SHP77 treated with DMSO at 0.1 percent for 48 hours (cell line): ENCODE measurements around the gene AIMP2.
"Not testable (repeated sequence)": the region's sequence is repeated elsewhere in the genome, so short reads cannot be mapped to it uniquely, and the experiment has no call there.

Source experiments
- DNase-seq: peaks from one replicate; lab custom pipeline; 2025; lab: John Stamatoyannopoulos, UW

Gene AIMP2

DNA sequence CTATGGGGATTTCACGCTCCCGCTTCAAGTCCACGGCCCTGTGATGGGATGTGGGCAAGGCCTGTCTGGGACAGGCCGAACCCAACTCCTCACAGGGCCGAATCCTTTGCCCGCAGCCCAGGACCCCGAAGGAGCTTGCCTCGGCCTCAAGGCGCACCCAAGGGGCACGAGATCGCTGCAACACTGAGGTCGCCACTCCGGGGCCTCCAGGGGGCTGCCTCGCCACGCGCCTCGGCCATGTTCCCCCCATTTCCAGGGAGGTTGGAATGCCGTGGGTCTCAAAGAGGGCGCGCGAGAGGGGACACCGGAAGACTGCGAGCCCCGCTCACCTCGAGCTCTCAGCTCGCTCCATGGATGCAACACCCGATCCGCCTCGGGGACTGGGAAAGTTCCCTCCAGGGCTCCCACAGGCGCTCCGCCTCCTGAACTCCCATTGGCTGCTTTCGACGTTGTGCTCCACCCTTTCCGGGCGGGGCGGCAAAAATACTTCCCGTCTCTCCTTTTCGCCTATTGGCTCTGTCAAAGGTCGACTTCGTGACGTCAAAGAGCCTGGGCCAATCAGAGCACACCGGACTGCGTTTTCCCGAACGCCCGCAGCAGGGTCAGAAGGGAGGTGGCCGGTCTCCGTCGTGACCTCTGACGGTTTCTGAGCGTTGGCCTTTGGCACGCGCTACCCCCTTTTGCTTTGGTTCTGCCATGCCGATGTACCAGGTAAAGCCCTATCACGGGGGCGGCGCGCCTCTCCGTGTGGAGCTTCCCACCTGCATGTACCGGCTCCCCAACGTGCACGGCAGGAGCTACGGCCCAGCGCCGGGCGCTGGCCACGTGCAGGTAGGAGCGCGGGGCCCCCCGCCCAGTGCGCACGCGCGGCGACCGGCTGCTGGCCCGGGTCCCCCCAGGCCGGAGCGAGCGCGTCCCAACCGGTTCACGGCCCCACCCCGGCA, at the start of gene AIMP2, which contains the start of gene PMS2:
TSS of gene AIMP2 (plus strand) at position 605 of the 944 bp plus-strand sequence. CDS start at position 697, 92 bp downstream.
TSS of gene PMS2 (minus strand) at position 382 of the 944 bp plus-strand sequence. CDS start at position 352, 30 bp downstream.
- peak; percentile 99 for DNase-seq

GRCh38 chr7:5963205-5963604, 45.9 kb upstream of the AIMP2 start:
- DNase-seq = not testable (repeated sequence)

- not testable (repeated sequence) for DNase-seq
These were observed 45.3 kb upstream of the AIMP2 start for GRCh38 chr7:5963810-5964209.

- not testable (repeated sequence) for DNase-seq
These were observed 38.6 kb upstream of the AIMP2 start, which contains the start of gene RSPH10B for GRCh38 chr7:5970347-5970911. Gene RSPH10B (minus strand): TSS chr7:5970689. CDS start chr7:5967116, 3,573 bp downstream.

DNA sequence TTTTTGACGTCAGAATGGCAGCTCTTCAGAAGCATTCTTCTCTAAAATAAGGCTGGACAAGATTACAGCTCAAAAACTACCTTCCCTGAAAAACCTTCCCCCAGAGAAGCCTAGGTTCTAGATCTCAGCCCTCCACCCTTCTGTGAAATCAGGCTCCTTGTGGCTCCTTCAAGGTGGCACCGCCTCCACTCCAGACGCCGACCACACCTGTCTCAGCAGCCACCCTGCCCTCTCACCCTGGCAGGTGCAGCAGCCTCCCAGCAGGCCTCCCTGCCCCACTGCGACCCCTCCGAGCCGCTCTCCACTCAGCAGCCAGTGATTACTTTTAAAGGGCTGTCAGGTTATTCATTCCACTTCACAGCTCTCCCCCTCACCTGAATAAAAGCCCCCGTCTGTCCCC, 35.5 kb upstream of the AIMP2 start:
- DNase-seq = not testable (repeated sequence)

DNA sequence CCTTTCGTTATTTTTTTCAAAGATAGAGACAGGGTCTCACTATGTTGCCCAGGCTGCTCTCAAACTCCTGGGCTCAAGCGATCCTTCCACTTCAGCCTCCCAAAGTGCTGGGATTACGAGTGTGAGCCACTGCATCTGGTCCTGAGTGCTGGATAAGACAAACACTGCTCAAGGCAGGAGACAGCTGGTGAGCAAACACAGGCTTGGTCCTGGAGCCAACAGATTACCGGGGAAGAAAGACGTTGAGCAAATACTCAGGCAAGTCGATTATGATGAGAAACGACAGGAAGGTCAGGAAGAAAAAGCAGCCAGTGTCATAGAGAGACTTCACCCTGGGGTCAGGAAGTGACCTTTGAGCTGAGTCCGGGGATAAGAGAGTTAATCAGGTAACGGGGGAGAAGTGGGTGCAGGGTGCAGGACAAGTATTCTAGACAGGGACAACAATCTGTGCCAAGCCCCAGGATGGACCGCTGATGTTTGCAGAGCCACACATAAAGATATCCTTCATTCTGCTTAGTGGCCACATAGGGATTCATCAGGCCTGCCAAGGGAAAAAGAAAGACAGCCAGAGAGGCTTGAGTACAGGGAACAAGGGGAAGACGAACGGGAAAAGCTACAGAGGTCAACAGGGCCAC, 29.3 kb upstream of the AIMP2 start:
- DNase-seq = not testable (repeated sequence)

GRCh38 chr7:5987061-5987460, 22.0 kb upstream of the AIMP2 start:
- DNase-seq = not testable (repeated sequence)

DNA sequence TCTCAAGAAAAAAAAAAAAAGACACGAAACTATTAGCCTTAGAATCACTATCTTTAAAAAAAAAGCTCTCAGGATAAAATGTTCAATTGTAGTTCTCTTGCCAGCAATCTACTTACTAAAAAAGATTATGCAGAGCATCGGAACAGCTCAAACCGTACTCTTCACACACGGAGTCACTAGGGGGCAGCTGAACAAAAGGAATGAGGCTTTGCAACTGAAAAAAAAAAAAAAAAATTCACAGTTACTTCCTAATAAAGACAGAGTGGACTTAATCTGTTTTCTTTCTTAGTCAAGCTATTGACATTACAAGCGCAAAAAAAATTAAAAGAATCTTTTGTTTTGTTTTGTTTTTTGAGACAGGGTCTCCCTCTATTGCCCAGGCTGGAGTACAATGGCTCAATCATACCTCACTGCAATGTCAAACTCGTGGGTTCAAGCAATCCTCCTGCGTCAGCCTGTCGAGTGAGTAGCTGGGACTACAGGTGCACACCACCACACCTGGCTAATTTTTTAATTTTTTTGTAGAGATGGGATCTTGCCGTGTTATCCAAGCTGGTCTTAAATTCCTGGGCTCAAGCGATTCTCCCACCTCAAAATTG, 11.8 kb upstream of the AIMP2 start:
- DNase-seq = peak; percentile 61

DNA sequence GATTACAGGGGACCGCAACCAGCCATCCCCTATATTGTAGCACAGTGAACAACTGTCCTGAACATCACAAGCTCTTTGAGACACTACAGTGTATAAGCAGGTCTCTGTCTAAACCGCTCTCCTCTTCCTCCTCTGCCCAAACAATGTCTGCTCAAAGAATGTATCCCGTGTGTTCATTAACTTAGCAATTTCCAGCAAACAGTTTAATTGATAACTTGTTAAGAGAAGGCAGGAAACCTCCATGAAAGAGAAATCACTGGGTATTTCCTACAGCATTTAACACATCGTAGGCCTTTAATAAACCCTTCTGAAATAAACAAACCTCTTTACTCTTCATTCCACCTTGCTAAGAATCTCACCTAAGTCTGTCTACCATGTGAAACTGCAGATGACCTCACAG, 1.7 kb upstream of the AIMP2 start:
- DNase-seq = no peak

DNA sequence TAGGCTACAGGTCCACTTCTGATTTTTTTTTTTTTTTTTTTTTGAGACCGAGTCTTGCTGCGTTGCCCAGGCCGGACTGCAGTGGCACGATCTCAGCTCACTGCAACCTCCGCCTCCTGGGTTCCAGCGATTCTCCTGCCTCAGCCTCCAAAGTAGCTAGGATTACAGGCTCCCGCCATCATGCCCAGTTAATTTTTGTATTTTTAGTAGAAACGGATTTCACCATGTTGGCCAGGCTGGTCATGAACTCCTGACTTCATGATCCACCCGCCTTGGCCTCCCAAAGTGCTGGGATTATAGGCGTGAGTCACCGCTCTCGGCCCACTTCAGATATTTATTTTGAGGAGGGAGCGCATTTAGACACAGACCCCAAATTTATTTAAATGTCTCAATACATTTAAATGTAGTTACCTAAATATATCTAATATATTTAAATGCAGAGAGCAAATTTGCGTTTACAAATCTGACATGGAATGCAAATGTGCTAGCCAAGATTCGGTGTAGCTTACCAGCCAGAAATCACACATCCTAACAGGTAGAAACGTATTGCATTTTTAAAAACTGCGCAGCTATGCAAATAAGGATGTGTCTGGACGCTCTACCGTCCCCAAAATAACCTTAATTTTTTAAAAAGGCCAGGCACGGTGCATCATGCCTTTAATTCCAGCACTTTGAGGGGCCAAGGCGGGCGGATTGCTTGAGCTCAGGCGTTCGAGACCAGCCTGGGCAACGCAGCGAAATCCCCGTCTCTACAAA, 1.1 kb upstream of the AIMP2 start:
- not testable (repeated sequence) for DNase-seq

DNA sequence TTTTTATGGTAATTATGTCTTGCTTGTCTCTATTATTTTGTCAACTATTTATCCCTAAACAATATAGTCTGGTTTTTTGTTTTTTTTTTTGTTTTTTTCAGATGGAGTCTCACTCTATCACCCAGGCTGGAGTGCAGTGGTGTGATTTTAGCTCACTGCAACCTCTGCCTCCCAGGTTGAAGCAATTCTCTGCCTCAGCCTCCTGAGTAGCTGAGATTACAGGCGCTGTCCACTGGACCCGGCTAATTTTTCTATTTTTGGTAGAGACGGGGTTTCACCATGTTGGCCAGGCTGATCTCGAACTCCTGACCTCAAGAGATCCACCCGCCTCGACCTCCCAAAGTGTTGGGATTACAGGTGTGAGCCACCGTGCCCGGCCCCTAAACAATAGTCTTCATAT, 1.3 kb downstream of the AIMP2 start:
- not testable (repeated sequence) for DNase-seq

DNA sequence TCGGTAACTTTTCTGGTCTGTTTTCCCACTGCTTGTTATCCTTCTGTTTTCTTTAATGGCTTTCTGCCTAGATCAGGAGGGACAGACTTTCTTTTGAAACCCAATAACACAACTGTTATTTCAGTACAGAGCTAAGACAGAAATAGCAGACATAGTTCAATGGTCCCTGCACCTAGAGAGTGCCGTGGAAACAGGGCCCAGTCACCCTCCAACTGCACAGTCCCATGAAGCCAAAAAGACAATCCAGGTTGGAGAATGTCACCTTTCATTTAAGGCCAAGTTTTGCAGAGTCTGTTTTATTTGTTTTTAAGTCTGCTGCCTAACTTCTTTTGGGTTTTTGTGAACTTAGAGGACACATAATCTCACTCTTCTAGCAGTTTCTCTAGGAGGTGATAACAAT, 2.5 kb downstream of the AIMP2 start:
- DNase-seq = no peak

- no peak for DNase-seq
These were observed 3.5 kb downstream of the AIMP2 start for GRCh38 chr7:6012355-6013104.

DNA sequence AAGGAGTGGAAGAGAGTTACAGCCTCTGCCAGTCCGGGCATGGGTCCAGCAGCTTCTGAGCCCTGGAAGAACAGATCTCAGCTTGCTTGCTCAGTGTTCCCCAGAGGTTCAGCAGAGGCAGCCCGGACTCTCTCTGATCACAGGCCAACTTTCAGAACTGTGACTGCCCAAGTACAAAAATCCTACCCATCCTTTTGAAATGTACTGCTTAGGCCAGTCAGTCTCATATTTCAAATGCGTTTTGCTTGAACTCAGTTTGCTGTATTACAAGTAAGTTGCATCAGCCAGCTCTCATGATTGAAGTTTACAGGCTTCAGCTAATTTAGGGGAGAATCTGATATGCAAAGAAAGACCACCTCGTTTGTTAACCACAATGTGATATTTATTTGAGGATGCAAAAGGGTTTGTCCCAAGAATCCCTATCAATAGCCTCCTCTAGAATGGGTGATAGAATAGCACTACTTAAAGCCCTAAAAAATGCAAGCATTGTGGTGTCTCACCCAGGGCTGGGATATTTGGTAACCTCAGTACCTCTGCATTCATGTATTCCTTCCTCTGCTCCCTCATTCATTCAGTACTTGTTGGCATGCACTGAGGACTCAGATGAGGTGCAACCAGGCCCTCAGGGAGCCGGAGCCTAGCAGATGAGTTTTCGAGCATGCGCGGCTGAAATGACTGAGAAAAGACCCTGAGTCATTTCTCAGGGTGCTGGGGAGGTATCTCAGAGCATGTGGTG, 7.0 kb downstream of the AIMP2 start:
- DNase-seq = no peak

DNA sequence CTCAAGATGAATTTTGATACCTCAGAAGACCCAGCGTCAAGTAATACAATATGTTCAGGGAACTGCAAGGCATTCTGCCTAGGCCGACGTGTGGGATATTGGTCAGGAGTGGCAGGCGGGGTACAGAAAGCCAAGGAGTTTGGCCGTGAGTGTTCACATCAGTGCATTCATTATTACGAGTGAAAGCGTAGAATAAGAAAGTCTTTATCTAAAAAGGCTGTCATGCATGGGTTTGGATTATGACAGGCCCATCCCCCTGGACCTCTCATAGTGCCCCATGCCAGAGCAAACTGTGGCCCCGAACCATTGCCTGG, 7.5 kb downstream of the AIMP2 start:
- no peak for DNase-seq

DNA sequence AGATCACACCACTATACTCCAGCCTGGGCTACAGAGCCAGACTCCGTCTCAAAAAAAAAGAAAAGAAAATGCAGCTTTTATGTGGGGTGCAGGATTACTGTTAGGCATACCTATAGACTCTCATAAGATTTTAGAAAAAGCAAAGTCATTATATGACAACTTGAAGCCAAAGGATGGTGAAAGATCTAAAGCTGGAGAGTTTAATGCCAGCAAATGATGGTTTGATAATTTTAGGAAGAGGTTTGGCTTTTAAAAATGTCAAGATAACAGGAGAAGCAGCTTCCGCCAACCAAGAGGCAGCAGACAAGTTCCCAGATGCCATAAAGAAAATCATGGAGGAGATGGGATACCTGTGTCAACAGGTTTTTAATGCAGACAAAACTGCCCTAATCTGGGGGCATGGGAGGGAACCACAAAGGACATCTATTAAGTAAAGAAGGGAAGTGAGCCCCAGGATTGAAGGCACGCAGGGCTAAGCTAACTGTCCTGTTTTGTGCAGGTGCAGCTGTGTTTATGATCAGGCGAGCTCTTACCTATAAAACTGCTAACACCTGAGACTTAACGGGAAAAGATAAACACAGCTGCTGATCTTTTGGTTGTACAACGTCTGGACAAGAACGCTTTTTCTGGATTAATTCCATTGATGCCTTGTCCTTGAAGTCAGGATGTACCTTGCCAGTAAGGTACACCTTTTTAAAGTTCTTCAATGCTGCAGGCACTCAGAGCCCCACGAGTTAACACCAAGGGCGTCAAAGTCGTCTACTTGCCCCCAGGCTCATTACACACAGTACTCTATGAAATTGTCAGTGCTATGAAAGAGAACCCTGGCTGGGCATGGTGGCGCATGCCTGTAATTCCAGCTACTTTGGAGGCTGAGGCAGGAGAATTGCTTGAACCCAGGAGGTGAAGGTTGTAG, 11.6 kb downstream of the AIMP2 start:
- peak; percentile 38 for DNase-seq

- DNase-seq = no peak
These were observed 13.6 kb downstream of the AIMP2 start for GRCh38 chr7:6022707-6023106.

GRCh38 chr7:6023974-6024435, 14.9 kb downstream of the AIMP2 start:
- DNase-seq = no peak
